Fibroblast of lung (primary cell): Measurements from ENCODE around the gene ORC4. TPM values are rescaled to one million over a fixed set of nuclear protein-coding genes. Genes with fewer than 3 reads are reported as not detected.
A peak's percentile ranks its signal among the peaks of the same experiment; 100 is the strongest.

Source experiments
- DNase-seq, 2 donors: peaks; one replicate each; pipeline versions ENCODE4 v3.0.0 to v3.0.0-alpha.2; 2010; ENCODE audit warnings: low read depth in 2 of 2
- H2AFZ ChIP-seq: 2 replicates; pipeline ENCODE4 v1.5.1; 2012; ENCODE audit warnings: low read length, control low read depth, inconsistent platforms
- H3K27ac ChIP-seq: 2 replicates; pipeline ENCODE4 v1.5.1; 2011; ENCODE audit warnings: low read length, control low read depth; ENCODE audit not compliant: insufficient read depth
- H3K27me3 ChIP-seq: 2 replicates; pipeline ENCODE4 v1.5.1; 2011; ENCODE audit warnings: mild to moderate bottlenecking, low read length; ENCODE audit not compliant: control insufficient read depth, insufficient read depth
- H3K36me3 ChIP-seq: 2 replicates; pipeline ENCODE4 v1.5.1; 2011; ENCODE audit warnings: low read length; ENCODE audit not compliant: control insufficient read depth, insufficient read depth
- H3K4me1 ChIP-seq: 2 replicates; pipeline ENCODE4 v1.5.1; 2011; ENCODE audit warnings: low read length; ENCODE audit not compliant: control insufficient read depth, insufficient read depth; ENCODE audit errors: extremely low read depth
- H3K4me2 ChIP-seq: 2 replicates; pipeline ENCODE4 v1.5.1; 2011; ENCODE audit warnings: low read length, control low read depth; ENCODE audit not compliant: insufficient read depth; ENCODE audit errors: extremely low read depth
- H3K4me3 ChIP-seq, 4 experiments: fragments of 200-600 bp in 1 of 4; sonication (generic) in 1 of 4; replicated peaks in 1 of 4; 2 replicates each; pipeline ENCODE4 v1.5.1; 2011 to 2016; ENCODE audit warnings: low read length in 4 of 4, low read depth in 3 of 4, mild to moderate bottlenecking in 3 of 4, control low read depth in 2 of 4, inconsistent platforms in 1 of 4, mixed read lengths in 1 of 4; ENCODE audit not compliant: insufficient read depth in 1 of 4; ENCODE audit errors: control extremely low read depth in 1 of 4
- H3K79me2 ChIP-seq: 2 replicates; pipeline ENCODE4 v1.5.1; 2012; ENCODE audit warnings: mild to moderate bottlenecking, low read length, inconsistent platforms; ENCODE audit not compliant: control insufficient read depth, insufficient read depth
- H3K9ac ChIP-seq: 2 replicates; pipeline ENCODE4 v1.5.1; 2011; ENCODE audit warnings: mild to moderate bottlenecking, low read length, control low read depth; ENCODE audit not compliant: insufficient read depth
- H3K9me3 ChIP-seq: 2 replicates; pipeline ENCODE4 v1.5.1; 2012; ENCODE audit warnings: low read depth, low read length; ENCODE audit not compliant: control insufficient read depth, insufficient read depth
- H4K20me1 ChIP-seq: 2 replicates; pipeline ENCODE4 v1.5.1; 2011; ENCODE audit warnings: low read length; ENCODE audit not compliant: control insufficient read depth, insufficient read depth; ENCODE audit errors: extremely low read depth
- CTCF ChIP-seq, 2 donors: IDR thresholded peaks in 1 of 2; conservative IDR thresholded peaks in 1 of 2; 1 replicate in 1 of 2; 2 replicates in 1 of 2; pipeline ENCODE4 v1.5.1; 2011 to 2012; ENCODE audit warnings: low read length in 2 of 2, control low read depth in 1 of 2, inconsistent platforms in 1 of 2, low read depth in 1 of 2, mild to moderate bottlenecking in 1 of 2
- EZH2 ChIP-seq: IDR thresholded peaks from 2 replicates; pipeline ENCODE4 v1.5.1; 2012; ENCODE audit warnings: low read length, control low read depth, mild to moderate bottlenecking; ENCODE audit errors: missing control alignments
- polyA plus RNA-seq, 2 donors: library from polyadenylated mRNA; depleted of rRNA in 1 of 2; stranded (reverse) in 1 of 2; unstranded in 1 of 2; fragments of >200 nt; gene quantifications; 2 replicates each; pipeline ENCODE4 v1.2.1, GENCODE V29; 2011 to 2012; ENCODE audit warnings: missing spikeins in 1 of 2
- total RNA-seq: library from RNA; depleted of rRNA; stranded (reverse); fragments of >200 nt; gene quantifications from 2 replicates; pipeline ENCODE4 v1.2.1, GENCODE V29; 2014

The ORC4 gene
- total and polyA plus RNA-seq, 2 donors (not counting 1 experiment from before 2014, with no cell fraction given), result 24.3 to 49.0 TPM

- peak; percentile 10 to 25 for DNase-seq
- Histone ChIP-seq H3K36me3 (no peaks in the 10 kb centered on the region), H3K9me3 (no peaks in the 10 kb centered on the region), H3K4me3 (no peak overlapping the region), H2AFZ (no peak overlapping the region), H4K20me1 (no peaks in the 10 kb centered on the region), H3K27ac (no peak overlapping the region), H3K27me3 (no peaks in the 10 kb centered on the region), H3K79me2 (no peaks in the 10 kb centered on the region), H3K4me2 (no peak overlapping the region), H3K4me1 (no peaks in the 10 kb centered on the region), H3K9ac (no peak overlapping the region)
- TF ChIP-seq EZH2 (no peak), CTCF (conservative IDR thresholded peaks at IDR 0.05 in 1 of 2, IDR thresholded peaks at IDR 0.05 in 1 of 2; ENCODE audit: low read depth in 1 of 2, low read length in 2 of 2) (no peak)
Measured at GRCh38 chr2:147913701-147914480, 106.6 kb downstream of the ORC4 start.

GRCh38 chr2:147910990-147911473 lies 109.5 kb downstream of the ORC4 start:
- H3K79me2 ChIP-seq, result no peaks in the 10 kb centered on the region
- DNase-seq, result peak; percentile 57 to 89
- H3K9ac ChIP-seq, result no peak overlapping the region
- TF ChIP-seq CTCF (conservative IDR thresholded peaks at IDR 0.05 in 1 of 2, IDR thresholded peaks at IDR 0.05 in 1 of 2; ENCODE audit: low read depth in 1 of 2, low read length in 2 of 2) (peak; percentile 60 to 69), EZH2 (no peak)
- no peaks in the 10 kb centered on the region for H4K20me1 ChIP-seq
- no peak overlapping the region for H3K27ac ChIP-seq
- H3K4me3 ChIP-seq, result no peak overlapping the region
- H3K9me3 ChIP-seq, result no peaks in the 10 kb centered on the region
- no peak overlapping the region for H3K4me2 ChIP-seq
- no peaks in the 10 kb centered on the region for H3K27me3 ChIP-seq
- no peak overlapping the region for H2AFZ ChIP-seq
- no peaks in the 10 kb centered on the region for H3K4me1 ChIP-seq
- no peaks in the 10 kb centered on the region for H3K36me3 ChIP-seq

GRCh38 chr2:147909178-147909577 lies 111.4 kb downstream of the ORC4 start:
- Histone ChIP-seq H4K20me1 (no peaks in the 10 kb centered on the region), H3K79me2 (no peaks in the 10 kb centered on the region), H3K9me3 (no peaks in the 10 kb centered on the region), H3K36me3 (no peaks in the 10 kb centered on the region), H2AFZ (no peak overlapping the region), H3K4me2 (no peak overlapping the region), H3K27ac (no peak overlapping the region), H3K4me1 (no peaks in the 10 kb centered on the region), H3K9ac (no peak overlapping the region), H3K27me3 (no peaks in the 10 kb centered on the region), H3K4me3 (no peak overlapping the region)
- DNase-seq, result no peak
- TF ChIP-seq EZH2, result no peak
- no peak for TF ChIP-seq CTCF (conservative IDR thresholded peaks at IDR 0.05 in 1 of 2, IDR thresholded peaks at IDR 0.05 in 1 of 2; ENCODE audit: low read depth in 1 of 2, low read length in 2 of 2)
